T-cell (primary cell): ENCODE measurements around the gene ERBB2. TPM values are rescaled to one million over a fixed set of nuclear protein-coding genes. Genes with fewer than 3 reads are reported as not detected.
A peak's percentile ranks its signal among the peaks of the same experiment; 100 is the strongest.
"Not testable (repeated sequence)": the region's sequence is repeated elsewhere in the genome, so short reads cannot be mapped to it uniquely, and the experiment has no call there.

ENCODE experiments used
- ATAC-seq, 4 experiments: fragments of 200-7000 bp in 3 of 4; fragments of 150-1000 bp in 1 of 4; cut with Tn5 transposase; replicated peaks in 1 of 4; 1 replicate in 3 of 4; 2 replicates in 1 of 4; pipeline ENCODE4 v1.10.0; 2021; ENCODE audit warnings: moderate library complexity in 3 of 4, mild to moderate bottlenecking in 2 of 4, moderate number of reproducible peaks in 1 of 4
- CTCF ChIA-PET, 2 donors: fragments of 300-600 bp; sonication (Branson Sonifier 250); formaldehyde crosslinking; loops; one replicate each; lab custom pipeline; 2022; ENCODE audit warnings: antibody characterized with exemption in 2 of 2; lab: Charles Lee
- POLR2A ChIA-PET, 2 donors: fragments of 300-600 bp; sonication (Branson Sonifier 250); formaldehyde crosslinking; loops; one replicate each; lab custom pipeline; 2022; ENCODE audit warnings: antibody characterized with exemption in 2 of 2; lab: Charles Lee
- DNase-seq, 35 experiments: peaks; one replicate each; pipeline versions ENCODE4 v3.0.0 to v3.0.0-alpha.2; 2013 to 2023
- H3K27ac ChIP-seq: one replicate; pipeline ENCODE4 v1.5.1; 2013; ENCODE audit warnings: low read length
- H3K27me3 ChIP-seq, 2 experiments: replicated peaks in 1 of 2; 1 replicate in 1 of 2; 2 replicates in 1 of 2; pipeline versions ENCODE4 v1.6.1 to v1.7.0; 2013; ENCODE audit warnings: low read length in 1 of 2, mixed read lengths in 1 of 2; ENCODE audit not compliant: control insufficient read depth in 2 of 2, insufficient read depth in 2 of 2; ENCODE audit errors: extremely low read depth in 1 of 2
- H3K36me3 ChIP-seq, 2 donors: 1 replicate in 1 of 2; 2 replicates in 1 of 2; pipeline versions ENCODE4 v1.6.1 to v1.7.0; 2013; ENCODE audit warnings: low read length in 1 of 2; ENCODE audit not compliant: control insufficient read depth in 2 of 2, insufficient read depth in 1 of 2; ENCODE audit errors: extremely low read depth in 1 of 2
- H3K4me1 ChIP-seq, 2 experiments: 1 replicate in 1 of 2; 2 replicates in 1 of 2; pipeline versions ENCODE4 v1.6.1 to v1.7.0; 2013; ENCODE audit warnings: low read length in 2 of 2, mixed read lengths in 1 of 2; ENCODE audit not compliant: insufficient read depth in 2 of 2, control insufficient read depth in 1 of 2; ENCODE audit errors: extremely low read depth in 1 of 2
- H3K4me3 ChIP-seq, 2 donors: 1 replicate in 1 of 2; 2 replicates in 1 of 2; pipeline versions ENCODE4 v1.5.1 to v1.7.0; 2013; ENCODE audit warnings: mild to moderate bottlenecking in 2 of 2, low read length in 1 of 2, moderate library complexity in 1 of 2; ENCODE audit not compliant: control insufficient read depth in 1 of 2; ENCODE audit errors: extremely low read depth in 1 of 2
- H3K9me3 ChIP-seq: 2 replicates; pipeline ENCODE4 v1.7.0; 2013
- H3K27ac Mint-ChIP-seq, 2 donors: one replicate each; pipeline ENCODE4 v1.8.0; 2020 to 2021; ENCODE audit warnings: mild to moderate bottlenecking in 2 of 2, mixed read lengths in 2 of 2
- H3K27me3 Mint-ChIP-seq, 2 donors: one replicate each; pipeline ENCODE4 v1.8.0; 2021 to 2022; ENCODE audit warnings: mixed read lengths in 2 of 2
- H3K36me3 Mint-ChIP-seq: one replicate; pipeline ENCODE4 v1.8.0; 2021; ENCODE audit warnings: mixed read lengths
- H3K4me1 Mint-ChIP-seq, 3 donors: one replicate each; pipeline ENCODE4 v1.8.0; 2020 to 2022; ENCODE audit warnings: mixed read lengths in 3 of 3, mild to moderate bottlenecking in 1 of 3
- H3K4me3 Mint-ChIP-seq, 3 donors: one replicate each; pipeline ENCODE4 v1.8.0; 2020 to 2022; ENCODE audit warnings: mild to moderate bottlenecking in 3 of 3, mixed read lengths in 3 of 3, moderate library complexity in 3 of 3
- H3K9me3 Mint-ChIP-seq, 3 donors: one replicate each; pipeline ENCODE4 v1.8.0; 2020 to 2022; ENCODE audit warnings: mixed read lengths in 3 of 3
- WGBS: methylation state at CpG from one replicate; pipeline ENCODE4 v1.1.5; 2013; ENCODE audit warnings: missing lambda C conversion rate; ENCODE audit not compliant: insufficient coverage; 5-methylcytosine and 5-hydroxymethylcytosine counted together
- total RNA-seq, 35 experiments: library from RNA in 6 of 35; stranded (reverse) in 6 of 35; fragments of 120-200 nt in 1 of 35; gene quantifications; one replicate each; pipeline versions ENCODE4 v1.2.1 to v1.2.4 and lab custom pipeline; 2013 to 2026

The ERBB2 gene
- total RNA-seq, 5 donors from 2014 or later (not counting 1 experiment from before 2014, with no cell fraction given): 4.1 to 8.8 (median 6.0) TPM

- Mint-ChIP-seq H3K36me3 (peaks cover 22% of the 10 kb centered on the region), H3K27me3 (no peaks in the 10 kb centered on the region), H3K9me3 (no peaks in the 10 kb centered on the region), H3K27ac (peak overlapping the region; percentile 98 to 99), H3K4me3 (peak overlapping the region in 1 of 3 donors; percentile 69), H3K4me1 (peaks cover 50 to 74% (median 73%) of the 10 kb centered on the region in 3 donors)
- DNase-seq: no peak
- peaks cover 31 to 79% of the 10 kb centered on the region in 2 experiments for H3K4me1 ChIP-seq
- POLR2A ChIA-PET: no interaction called here
- H3K27ac ChIP-seq: peak overlapping the region; percentile 98
- ATAC-seq: no peak
- WGBS: 96% methylated on average over 4 of the region's 5 CpGs
- no peaks in the 10 kb centered on the region for H3K9me3 ChIP-seq
- H3K4me3 ChIP-seq: no peak overlapping the region
- no peaks in the 10 kb centered on the region for H3K27me3 ChIP-seq
- CTCF ChIA-PET: interaction anchor here (0.7 to 1.5 kb wide), 3 partner anchors 10 to 18 kb away, joined by 3 to 5 read pairs (median 3); no protein-coding TSS in a partner anchor
- peaks cover 0 to 27% of the 10 kb centered on the region in 2 donors for H3K36me3 ChIP-seq
Measured at GRCh38 chr17:39759204-39759603, 59.3 kb downstream of the ERBB2 start.

- Mint-ChIP-seq H3K9me3 (no peaks in the 10 kb centered on the region), H3K4me1 (peaks cover 53 to 79% (median 77%) of the 10 kb centered on the region in 3 donors), H3K27ac (peak overlapping the region in 1 of 2 donors; percentile 52), H3K27me3 (no peaks in the 10 kb centered on the region), H3K4me3 (no peak overlapping the region), H3K36me3 (peaks cover 48% of the 10 kb centered on the region)
- no peak overlapping the region for H3K4me3 ChIP-seq
- H3K27me3 ChIP-seq: no peaks in the 10 kb centered on the region
- DNase-seq (no peak), ATAC-seq (no peak)
- 93% methylated on average over 6 of the region's 10 CpGs for WGBS
- H3K36me3 ChIP-seq: peaks cover 11 to 54% of the 10 kb centered on the region in 2 donors
- CTCF ChIA-PET: interaction anchor here in 1 of 2 donors (1.2 kb wide), 1 partner anchor 31 kb away, joined by 3 read pairs; no protein-coding TSS in a partner anchor
- no peak overlapping the region for H3K27ac ChIP-seq
- H3K4me1 ChIP-seq: peaks cover 14 to 74% of the 10 kb centered on the region in 2 experiments
- no peaks in the 10 kb centered on the region for H3K9me3 ChIP-seq
- POLR2A ChIA-PET: no interaction called here
Measured at GRCh38 chr17:39761861-39762496, 62.1 kb downstream of the ERBB2 start.

GRCh38 chr17:39763051-39763820, 63.4 kb downstream of the ERBB2 start:
- H3K9me3 Mint-ChIP-seq: no peaks in the 10 kb centered on the region
- no peak for DNase-seq
- peaks cover 57% of the 10 kb centered on the region for H3K36me3 Mint-ChIP-seq
- CTCF ChIA-PET: interaction anchor here in 1 of 2 donors (0.6 kb wide), 1 partner anchor 11 kb away, joined by 3 read pairs; no protein-coding TSS in a partner anchor
- H3K27me3 ChIP-seq: no peaks in the 10 kb centered on the region
- no peak overlapping the region for H3K27ac ChIP-seq
- no peak overlapping the region for H3K4me3 Mint-ChIP-seq
- POLR2A ChIA-PET: no interaction called here
- peak overlapping the region; percentile 41 to 79 for H3K27ac Mint-ChIP-seq
- peaks cover 53 to 79% (median 77%) of the 10 kb centered on the region in 3 donors for H3K4me1 Mint-ChIP-seq
- WGBS: 80% methylated on average over 1 of the region's 5 CpGs
- H3K36me3 ChIP-seq: peaks cover 11 to 66% of the 10 kb centered on the region in 2 donors
- peaks cover 6 to 74% of the 10 kb centered on the region in 2 experiments for H3K4me1 ChIP-seq
- no peaks in the 10 kb centered on the region for H3K27me3 Mint-ChIP-seq
- no peaks in the 10 kb centered on the region for H3K9me3 ChIP-seq
- ATAC-seq: no peak
- no peak overlapping the region for H3K4me3 ChIP-seq

DNA sequence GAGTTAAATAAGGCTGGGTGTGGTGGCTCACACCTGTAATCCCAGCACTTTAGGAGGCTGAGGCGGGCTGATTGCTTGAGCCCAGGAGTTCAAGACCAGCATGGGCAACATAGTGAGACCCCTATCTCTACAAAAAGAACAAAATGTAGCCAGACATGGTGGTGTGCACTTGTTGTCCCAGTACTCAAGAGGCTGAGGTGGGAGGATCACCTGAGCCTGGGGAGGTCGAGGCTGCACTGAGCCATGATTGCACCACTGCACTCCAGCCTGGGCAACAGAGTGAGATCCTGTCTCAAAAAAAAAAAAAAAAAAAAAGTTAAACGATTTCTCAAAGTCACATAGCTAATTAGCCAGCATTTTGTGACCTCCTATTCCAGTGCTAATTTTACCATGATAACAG, 64.3 kb downstream of the ERBB2 start:
- DNase-seq, H3K27me3 ChIP-seq, ATAC-seq, H3K9me3 Mint-ChIP-seq, H3K27ac ChIP-seq, H3K4me3 ChIP-seq, H3K4me3 Mint-ChIP-seq, H3K27me3 Mint-ChIP-seq, H3K9me3 ChIP-seq: not testable (repeated sequence)
- Mint-ChIP-seq H3K4me1 (peaks cover 53 to 79% (median 77%) of the 10 kb centered on the region in 3 donors), H3K27ac (peak overlapping the region in 1 of 2 donors; percentile 41), H3K36me3 (peaks cover 60% of the 10 kb centered on the region)
- ChIA-PET POLR2A (interaction anchor here in 1 of 2 donors (0.6 kb wide), 1 partner anchor 299 kb away, joined by 3 read pairs; the partner anchor contains the start of gene THRA), CTCF (interaction anchor here in 1 of 2 donors (0.6 kb wide), 1 partner anchor 12 kb away, joined by 3 read pairs; no protein-coding TSS in a partner anchor)
- no CpG with 5 or more reads among the region's 3 CpGs for WGBS
- peaks cover 11 to 73% of the 10 kb centered on the region in 2 experiments for H3K4me1 ChIP-seq
- peaks cover 11 to 74% of the 10 kb centered on the region in 2 donors for H3K36me3 ChIP-seq

DNA sequence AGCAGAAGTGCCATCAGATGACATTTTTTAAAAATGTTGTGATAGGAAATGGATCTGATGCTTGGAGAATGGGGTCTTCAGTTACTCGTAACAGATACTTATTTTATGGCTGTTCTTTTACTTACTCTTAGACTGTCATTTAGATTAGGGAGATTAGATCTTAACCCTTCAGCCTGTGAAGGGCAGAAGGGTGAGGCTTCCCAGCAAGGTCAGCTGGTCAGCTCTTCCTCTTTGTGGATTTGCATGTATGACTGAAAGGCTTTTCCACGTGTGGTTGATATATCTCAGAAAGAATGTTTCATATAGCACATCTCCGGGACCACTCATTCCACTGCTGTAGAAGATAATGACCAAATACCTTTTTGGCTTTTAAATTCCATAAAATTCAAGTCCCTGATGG, 65.3 kb downstream of the ERBB2 start:
- peak overlapping the region; percentile 69 to 99 for H3K27ac Mint-ChIP-seq
- no peaks in the 10 kb centered on the region for H3K9me3 Mint-ChIP-seq
- ATAC-seq (no peak), DNase-seq (no peak)
- H3K4me1 ChIP-seq: peaks cover 21 to 74% of the 10 kb centered on the region in 2 experiments
- no peak overlapping the region for H3K4me3 Mint-ChIP-seq
- peaks cover 62 to 81% (median 80%) of the 10 kb centered on the region in 3 donors for H3K4me1 Mint-ChIP-seq
- ChIA-PET POLR2A (no interaction called here), CTCF (interaction anchor here in 1 of 2 donors (0.6 kb wide), 1 partner anchor 102 kb away, joined by 3 read pairs; no protein-coding TSS in a partner anchor)
- no peak overlapping the region for H3K4me3 ChIP-seq
- H3K36me3 ChIP-seq: peaks cover 11 to 81% of the 10 kb centered on the region in 2 donors
- no peaks in the 10 kb centered on the region for H3K27me3 ChIP-seq
- H3K27ac ChIP-seq: peak overlapping the region; percentile 14
- WGBS: no CpG with 5 or more reads among the region's 3 CpGs
- H3K36me3 Mint-ChIP-seq: peaks cover 57% of the 10 kb centered on the region
- H3K27me3 Mint-ChIP-seq: no peaks in the 10 kb centered on the region
- H3K9me3 ChIP-seq: no peaks in the 10 kb centered on the region

- Histone ChIP-seq H3K27ac (no peak overlapping the region), H3K4me3 (no peak overlapping the region), H3K27me3 (no peaks in the 10 kb centered on the region), H3K36me3 (peaks cover 11 to 77% of the 10 kb centered on the region in 2 donors), H3K4me1 (peaks cover 25 to 76% of the 10 kb centered on the region in 2 experiments), H3K9me3 (no peaks in the 10 kb centered on the region)
- POLR2A ChIA-PET: no interaction called here
- DNase-seq (no peak), ATAC-seq (no peak)
- Mint-ChIP-seq H3K4me1 (peaks cover 66 to 83% (median 83%) of the 10 kb centered on the region in 3 donors), H3K36me3 (peaks cover 56% of the 10 kb centered on the region), H3K27ac (peak overlapping the region; percentile 98 to 99), H3K27me3 (no peaks in the 10 kb centered on the region), H3K4me3 (peak overlapping the region in 1 of 3 donors; percentile 61), H3K9me3 (no peaks in the 10 kb centered on the region)
- CTCF ChIA-PET: no interaction called here
- 97% methylated on average over 14 of the region's 18 CpGs for WGBS
Measured at GRCh38 chr17:39765766-39766165, 65.9 kb downstream of the ERBB2 start.
